Measurements from ENCODE around the gene ANAPC5.
"Not testable (repeated sequence)": the region's sequence is repeated elsewhere in the genome, so short reads cannot be mapped to it uniquely, and the experiment has no call there.

The ANAPC5 gene

DNA sequence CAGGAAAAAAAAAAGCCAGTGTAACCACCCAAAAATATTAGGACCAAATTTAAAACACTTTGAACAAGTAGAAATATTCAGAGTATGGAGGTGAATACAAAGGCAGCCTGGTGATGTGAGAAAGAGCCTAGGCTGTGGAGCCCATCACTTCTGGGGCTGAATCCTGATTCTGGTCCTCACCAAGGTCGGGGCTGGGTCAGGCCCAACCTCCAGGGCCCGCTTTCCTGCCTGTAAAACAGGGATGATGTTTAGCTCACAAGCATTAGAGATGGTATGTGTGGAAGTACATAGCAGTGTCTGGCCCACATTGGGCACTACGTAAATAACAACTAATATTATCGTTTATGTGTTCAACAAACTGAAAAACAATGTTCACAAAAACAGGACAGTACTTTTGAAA, 47.9 kb downstream of the ANAPC5 start:
- DNase-seq = no peak

DNA sequence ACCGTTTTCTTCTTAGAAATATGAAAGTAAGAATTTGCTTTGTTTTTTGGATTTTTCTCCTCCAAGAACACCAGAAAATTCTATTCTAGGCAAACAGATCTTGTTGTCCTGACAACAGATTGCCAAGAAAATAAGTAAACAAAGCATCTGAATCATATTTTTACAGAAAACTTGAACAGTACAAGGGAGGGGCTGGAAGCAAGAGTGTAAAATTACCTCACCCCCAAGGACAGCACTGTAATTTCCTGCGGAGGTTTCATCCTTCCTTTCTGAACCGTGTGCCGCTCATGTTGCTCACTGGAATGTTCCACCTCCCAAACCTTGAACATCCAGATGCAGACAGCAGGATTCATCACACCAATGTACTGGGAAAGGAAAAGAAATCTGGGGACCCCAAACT, 50.3 kb downstream of the ANAPC5 start:
- no peak for DNase-seq

DNA sequence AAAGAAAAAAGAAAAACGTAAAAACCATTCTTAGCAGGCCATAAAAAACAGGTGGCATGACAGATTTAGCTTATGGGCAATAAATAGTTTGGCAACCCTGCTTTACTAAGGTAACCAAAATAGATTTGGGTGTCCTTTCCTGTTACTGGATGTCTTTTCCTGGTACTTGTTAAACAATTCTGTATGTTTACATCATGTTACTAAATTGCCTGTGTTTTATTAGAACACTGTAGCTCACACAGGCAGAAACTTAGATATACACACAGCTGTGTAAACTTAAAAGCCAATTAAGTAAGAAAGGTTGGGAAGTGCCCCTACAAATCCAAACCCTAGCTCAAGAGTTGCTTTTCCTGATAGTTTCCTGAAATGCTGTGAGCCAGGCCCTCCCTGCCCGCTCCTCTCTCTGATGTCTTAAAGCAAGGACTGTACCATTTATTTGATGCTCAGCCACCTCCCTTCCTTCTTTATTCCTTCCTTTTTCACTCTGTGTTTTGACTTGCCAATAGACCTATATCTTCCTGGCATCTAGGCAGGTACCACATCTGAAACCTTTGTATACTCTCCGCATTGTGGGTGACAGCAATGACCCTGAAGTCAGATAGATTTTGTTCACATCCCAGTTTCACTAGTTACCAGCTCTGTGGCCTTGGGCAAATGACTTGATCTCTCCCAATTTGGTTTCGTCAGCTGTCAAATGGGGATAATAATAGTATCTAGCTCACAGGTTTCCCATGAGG, 52.0 kb downstream of the ANAPC5 start:
- no peak for DNase-seq

DNA sequence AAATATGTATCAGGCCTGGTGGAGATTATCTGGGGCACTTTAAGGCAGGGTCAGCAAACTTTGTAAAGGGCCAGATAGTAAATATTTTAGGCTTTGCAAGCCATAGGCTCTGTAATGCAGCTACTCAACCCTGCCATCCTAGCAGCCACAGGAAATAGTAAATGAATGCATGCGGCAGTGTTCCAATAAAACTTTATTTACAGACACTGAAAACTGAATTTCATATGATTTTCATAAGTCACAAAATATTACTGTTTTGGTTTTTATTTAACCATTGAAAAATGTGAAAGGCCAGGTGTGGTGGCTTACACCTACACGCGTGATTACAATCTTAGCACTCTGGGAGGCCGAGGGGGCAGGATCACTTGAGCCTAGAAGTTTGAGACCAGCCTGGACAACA, 52.5 kb downstream of the ANAPC5 start:
- no peak for DNase-seq

DNA sequence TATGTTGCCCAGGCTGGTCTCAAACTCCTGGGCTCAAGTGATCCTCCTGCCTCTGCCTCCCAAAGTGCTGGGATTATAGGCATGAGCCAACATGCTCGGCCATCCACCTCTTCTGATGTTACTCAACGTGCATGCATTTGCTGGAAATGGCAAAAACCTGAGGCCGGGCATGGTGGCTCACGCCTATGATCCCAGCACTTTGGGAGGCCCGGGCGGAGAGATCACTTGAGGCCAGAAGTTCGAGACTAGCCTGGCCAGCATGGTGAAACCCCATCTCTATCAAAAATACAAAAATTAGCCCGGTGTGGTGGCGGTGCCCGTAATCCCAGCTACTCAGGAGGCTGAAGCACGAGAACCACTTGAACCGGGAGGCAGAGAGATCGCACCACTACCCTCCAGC, 53.8 kb downstream of the ANAPC5 start:
- DNase-seq = not testable (repeated sequence)

DNA sequence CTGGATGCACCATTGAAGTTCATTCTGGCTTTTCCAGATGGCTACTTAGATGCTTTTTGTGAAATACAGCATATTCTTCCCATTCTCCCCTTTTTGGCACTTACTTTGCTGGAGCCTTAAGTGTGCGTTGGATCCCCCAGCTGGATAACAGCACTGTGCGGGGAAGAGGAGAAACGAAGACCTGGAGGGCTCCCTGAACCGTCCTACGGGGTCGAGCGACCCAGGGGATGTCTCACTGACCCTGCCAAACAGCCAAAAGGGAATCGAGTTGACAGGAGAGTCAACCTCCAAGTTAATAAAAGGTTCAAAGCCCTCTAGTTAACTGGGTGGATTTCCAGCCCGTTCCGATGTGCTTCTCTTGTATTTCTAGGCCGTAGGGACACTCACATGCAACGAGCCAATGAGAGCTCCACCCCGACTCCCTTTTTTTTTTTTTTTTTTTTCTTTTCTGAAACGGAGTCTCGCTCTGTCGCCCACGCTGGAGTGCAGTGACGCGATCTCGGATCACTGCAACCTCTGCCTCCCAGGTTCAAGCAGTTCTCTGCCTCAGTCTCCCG, 54.7 kb downstream of the ANAPC5 start:
- DNase-seq = no peak

DNA sequence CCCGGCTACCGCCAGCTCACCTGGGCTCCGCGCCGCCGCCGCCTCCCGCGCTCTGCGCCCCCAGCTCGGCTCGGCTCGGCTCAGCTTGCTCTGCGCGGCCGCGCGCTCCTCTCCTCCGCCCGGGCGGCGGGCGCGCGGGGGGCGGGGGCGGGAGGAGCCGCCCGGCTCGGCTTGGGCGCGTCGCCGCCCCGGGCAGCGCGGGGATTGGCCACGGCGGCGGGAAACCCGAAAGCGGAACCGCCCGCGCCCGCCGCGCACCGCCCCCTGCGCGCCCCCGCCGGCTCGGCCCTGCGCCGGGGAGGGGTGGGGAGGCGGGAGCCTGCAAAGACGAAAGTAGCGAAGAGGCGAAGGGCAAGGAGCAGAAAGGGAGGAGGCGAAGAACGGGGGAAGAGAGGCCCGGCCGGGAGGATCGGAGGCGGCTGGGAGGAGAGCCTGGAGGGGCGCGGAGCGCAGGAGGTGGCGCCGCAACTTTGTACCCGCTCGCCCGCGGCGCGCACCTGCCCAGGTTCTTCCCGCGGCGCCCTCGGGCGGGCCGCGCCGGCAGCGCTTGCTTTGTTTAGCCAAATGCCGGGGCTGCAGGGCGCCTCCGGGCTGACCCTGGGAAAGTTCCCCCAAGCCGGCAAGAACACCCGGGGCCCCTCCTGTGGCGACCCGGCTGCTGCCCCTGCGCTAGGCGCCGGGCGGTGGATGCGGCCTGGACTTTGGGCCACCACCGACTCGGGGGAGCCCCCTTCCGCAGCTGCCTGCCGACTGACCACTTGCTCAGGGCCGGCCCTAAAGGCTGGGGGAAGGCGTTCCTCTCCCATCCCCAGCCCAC, 55.4 kb downstream of the ANAPC5 start, which contains the start of gene CAMKK2:
TSS of gene CAMKK2 (minus strand) at position 92 of the 817 bp plus-strand sequence. CDS start 22,183 bp downstream, outside the sequence.
- peak; percentile 91 for DNase-seq

DNA sequence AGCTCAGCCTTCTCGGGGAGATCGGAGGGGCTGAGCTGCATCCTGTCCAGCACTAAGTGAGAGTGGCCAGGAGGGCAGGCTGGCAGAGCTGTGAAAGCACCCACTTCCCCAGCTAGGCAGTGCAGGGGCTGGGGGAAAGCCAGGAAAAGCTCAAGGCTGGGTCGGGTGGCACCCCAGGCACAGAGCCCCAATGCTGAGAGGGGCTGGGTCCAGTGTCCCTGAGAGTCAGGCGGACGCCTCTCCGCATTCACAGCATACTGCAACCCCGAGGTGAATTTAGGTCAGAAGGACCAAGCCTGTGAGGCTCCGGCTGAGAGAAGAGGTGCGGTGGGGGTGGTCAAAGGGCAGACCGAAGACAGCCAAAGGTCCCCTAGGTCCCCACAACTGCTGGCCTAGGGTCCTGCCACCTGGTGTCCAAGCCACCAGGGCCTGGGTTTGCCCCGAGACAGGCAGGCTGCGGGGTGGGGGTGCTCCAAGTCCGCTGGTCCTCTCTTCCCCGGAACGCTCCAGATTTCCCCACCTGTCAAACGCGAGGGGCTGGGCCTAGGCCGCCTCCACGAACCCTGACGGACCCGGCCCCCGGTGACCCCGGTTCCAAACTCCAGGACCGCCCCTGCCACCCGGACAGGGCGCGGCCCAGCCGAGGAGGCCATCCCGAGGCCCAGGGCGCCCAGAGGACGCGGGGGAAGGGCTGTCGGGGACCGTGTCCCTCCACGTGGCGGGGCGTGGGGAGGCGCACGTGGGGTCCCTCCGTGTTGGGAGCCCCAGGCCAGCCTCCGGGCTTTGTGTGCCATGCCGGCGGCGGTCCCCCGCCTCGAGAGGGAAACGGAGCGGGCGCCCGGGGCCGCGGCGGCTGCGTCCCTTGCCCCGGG, 56.2 kb downstream of the ANAPC5 start:
- peak; percentile 9 for DNase-seq

DNA sequence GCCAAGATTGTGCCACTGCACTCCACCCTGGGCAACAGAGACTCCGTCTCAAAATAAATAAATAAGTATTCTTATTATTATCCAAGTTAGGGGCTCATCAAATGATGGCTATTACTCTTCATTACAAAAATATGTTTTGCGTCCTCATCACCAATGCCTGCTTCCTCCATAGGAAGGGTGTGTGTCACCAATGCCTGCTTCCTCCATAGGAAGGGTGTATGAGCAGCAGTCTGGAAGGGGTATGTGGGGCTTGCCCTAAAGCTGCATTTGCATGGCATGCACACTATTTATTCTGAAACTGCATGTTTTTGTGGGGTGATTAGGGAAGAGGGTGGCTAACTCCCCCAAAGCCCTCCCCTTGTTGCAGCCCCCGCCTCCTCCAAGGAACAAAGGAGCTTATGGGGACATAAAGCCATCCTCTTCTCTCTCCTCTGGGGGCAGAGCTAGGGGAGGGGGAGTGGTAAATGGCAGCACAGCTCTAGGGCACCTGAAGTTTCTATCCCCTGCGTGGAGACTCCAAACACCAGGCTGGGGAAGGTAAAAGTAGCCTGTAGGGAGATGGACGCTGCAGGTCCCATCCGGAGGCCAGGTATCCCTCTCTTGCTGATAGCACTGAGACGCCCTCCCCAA, 57.0 kb downstream of the ANAPC5 start:
- no peak for DNase-seq

DNA sequence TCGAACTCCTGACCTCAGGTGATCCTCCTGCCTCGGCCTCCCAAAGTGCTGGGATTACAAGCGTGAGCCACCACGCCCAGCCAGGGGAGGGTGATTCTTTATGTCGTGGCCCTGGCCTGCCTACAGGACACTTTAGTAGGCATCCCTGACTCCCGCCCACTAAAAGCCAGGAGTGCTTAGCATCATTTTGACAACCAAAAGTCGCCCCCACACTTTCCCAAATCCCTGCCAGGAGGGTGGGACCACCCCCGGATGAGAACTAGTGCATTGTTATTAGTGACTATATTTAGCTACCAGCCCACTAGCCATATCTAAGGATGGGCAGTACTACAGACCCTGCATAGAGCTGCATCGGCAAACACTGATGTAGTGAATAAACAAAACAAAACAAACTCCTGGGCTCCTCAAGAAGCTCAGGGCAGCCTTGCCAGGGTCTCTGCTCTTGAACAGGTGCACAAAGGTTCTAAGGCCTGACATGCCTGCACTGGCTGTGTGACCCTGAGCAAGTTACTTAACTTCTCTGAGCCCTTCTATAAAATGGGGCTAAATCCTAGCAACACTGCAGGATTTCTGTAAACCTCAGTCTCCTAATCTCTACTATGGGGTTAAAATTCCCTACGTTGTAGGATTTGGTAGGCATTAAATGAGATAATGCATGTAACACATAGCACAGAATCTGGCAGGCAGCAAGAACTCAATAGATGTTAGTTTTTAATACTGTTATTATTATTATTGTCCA, 57.9 kb downstream of the ANAPC5 start:
- no peak for DNase-seq

DNA sequence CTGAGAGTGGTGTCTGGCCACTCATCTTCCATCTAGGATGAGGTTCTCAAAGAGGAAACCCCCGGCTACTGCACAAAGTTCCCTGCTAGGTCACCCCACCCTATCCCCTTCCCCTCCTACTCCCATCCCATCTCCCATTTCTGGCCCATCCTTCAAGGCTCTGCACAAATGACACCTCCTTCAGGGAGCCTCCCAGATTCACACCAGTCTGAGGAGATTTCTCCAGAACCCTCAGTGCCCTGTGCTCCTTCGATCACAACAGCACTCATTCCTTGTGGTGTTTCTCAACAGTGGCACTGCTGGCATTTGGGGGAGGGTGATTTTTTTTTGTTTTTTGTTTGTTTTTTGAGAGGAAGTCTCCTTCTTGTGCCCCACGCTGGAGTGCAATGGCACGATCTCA, 58.6 kb downstream of the ANAPC5 start:
- no peak for DNase-seq

DNA sequence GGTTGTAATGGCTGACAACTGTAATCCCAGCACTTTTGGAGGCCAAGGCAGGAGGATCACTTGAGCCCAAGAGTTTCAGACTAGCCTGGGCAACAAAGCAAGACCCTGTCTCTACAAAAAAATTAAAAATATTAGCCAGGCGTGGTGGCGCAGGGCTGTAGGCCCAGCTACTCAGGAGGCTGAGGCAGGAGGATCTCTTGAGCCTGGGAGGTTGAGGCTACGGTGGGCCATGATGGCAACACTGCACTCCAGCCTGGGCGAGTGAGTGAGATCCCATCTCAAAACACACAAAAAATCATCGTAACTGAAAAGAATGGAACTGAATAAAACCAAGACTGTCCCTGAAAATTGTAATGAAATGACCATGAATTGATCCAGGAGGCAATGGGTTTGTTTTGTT, 61.8 kb downstream of the ANAPC5 start:
- DNase-seq = no peak

DNA sequence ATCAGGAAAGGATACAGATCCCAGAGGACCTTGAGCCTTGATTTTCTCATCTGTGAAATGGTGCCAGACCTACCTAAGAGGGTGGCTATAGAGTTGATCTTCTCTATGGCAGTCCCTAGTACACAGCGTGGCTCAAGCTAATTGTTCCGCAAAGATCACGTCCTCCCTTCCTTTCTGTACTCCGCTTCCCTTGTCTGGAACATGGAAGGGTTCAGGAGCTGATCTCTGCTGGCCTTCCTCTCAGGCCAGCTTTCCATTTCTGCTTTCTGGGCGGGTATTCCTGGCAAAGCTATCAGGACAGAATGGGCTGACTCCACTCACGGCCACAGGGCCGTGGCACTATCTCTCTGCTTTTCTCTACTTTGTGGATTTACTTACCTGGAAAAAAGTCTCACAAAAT, 62.2 kb downstream of the ANAPC5 start:
- DNase-seq = no peak

DNA sequence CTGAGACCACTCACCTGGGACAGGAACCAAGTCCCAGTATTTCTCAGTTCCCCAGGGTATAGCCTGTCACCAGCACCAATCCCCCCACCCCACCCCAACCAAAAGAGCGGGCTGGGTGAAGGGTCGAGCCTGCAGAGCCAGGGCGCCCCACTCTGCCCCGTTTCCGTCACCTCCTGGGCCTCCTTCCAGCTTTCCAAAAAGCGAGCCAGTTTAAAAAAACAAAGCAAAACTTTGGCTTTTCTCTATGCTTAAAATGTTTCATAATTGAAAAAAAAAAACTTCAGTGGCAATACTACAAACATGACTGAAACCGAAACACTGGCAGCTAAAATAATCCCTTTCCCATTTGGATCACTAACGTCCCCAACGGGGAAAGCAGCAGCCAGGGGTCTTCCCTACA, 63.2 kb downstream of the ANAPC5 start:
- DNase-seq = no peak

DNA sequence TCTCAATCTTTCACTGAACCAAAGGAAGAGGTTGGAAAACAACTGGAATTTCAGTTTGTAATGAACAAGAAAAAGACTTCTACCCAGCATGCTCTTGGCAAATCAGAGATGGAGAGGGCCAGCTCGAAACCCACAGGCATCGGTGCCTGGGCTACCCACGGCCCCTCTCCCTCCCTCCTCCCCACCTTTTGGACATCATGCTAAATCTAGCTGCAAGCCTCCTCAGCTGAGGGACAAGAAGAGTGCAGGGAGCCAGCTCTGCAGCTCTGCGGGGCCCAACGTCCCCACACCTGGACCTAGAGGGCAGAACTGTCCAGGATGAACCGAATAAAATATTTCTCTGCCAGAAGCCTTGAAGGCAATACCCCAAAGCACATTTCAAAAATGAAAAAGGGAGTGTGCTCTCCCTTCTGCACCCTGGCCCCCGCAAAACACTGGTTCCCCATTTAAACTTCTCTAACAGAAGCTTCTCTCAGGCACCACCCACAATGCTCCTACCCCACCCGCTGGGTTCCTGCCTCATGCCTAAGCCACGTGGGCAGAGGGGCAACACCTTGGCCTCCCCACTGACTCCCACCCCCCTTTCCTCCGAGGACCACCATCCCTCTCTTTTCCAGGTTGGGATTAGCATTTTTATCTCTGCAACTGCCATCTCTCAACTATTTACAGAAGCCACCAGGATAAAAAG, 63.9 kb downstream of the ANAPC5 start:
- DNase-seq = no peak

DNA sequence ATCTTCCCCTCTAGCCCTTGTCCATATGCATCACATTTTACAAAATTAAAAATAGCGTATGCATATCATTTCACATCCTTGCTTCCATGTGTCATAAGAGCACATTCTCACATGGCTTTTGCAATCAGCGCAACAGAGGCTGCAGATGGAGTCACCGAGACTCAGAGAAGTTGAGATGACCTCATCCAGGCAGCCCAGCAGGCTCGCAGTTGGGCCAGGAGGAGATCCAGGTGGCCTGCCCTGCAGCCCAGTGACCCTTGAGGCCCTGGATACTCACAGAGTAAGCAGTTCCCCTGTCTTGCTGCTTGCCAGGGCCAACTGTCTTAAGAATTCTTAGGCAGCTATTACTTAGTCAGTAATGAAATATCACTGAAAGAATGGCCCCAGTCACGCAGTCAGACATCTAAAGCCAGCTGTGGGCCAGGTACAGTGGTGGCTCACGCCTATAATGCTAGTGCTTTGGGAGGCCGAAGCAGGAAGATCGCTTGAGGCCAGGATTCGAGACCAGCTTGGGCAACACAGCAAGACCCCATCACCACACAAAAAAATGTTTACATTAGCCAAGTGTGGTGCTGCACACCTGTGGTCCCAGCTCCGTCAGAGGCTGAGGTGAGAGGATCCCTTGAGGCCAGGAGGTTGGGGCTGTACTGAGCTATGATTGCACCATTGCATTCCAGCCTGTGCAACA, 64.8 kb downstream of the ANAPC5 start:
- DNase-seq = no peak

DNA sequence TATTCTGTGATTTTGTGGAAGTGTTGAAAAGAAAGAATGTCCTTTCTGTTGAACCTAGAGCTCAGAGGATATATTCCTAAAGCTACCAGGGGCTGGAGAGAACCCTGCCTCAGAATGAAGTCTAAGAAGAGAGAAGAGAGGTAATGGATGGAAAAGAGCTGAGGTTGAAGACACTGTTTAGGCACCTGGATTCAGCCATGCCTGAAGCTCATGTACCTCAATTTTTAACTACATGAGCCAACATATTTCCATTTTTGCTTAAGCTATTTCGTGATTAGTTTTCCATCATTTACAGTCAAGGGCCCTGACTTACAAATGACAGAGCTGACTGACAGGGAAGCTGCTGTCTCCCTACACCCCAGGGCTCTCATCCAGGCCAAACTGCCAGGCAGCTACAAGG, 66.4 kb downstream of the ANAPC5 start:
- no peak for DNase-seq

DNA sequence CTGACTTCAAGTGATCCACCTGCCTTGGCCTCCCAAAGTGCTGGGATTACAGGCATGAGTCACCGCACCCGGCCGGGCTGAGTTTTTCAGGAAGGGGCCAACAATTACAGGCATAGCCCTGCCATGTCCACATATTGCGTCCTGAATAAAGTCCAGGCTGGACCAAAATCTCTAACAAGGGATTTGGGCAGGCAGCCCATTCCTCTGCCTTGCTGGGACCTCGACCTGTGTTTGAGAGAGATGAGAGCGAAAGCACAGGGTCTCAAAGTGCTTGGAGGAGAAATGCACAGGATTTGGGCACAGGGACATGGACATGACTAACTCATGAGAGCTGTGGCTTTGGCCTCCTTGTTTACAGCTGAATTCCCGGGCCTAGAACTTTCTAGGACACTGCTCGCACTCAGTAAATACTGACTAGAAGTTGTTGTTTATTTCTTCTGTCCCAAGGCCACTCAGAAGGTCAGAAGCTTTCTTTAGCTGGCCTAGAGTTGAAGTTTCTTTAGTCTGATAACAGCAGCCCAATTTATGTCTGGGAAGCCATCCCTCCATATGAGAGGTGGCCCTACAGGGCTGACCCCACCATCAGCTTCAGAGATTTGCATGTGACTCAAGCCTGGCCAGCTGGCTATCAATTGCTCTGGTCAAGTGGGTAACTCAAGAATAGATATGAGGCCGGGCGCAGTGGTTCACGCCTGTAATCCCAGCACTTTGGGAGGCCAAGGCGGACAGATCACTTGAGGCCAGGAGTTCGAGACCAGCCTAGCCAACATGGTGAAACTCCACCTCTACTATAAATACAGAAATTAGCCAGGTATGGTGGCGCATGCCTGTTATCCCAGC, 67.4 kb downstream of the ANAPC5 start:
- no peak for DNase-seq

DNA sequence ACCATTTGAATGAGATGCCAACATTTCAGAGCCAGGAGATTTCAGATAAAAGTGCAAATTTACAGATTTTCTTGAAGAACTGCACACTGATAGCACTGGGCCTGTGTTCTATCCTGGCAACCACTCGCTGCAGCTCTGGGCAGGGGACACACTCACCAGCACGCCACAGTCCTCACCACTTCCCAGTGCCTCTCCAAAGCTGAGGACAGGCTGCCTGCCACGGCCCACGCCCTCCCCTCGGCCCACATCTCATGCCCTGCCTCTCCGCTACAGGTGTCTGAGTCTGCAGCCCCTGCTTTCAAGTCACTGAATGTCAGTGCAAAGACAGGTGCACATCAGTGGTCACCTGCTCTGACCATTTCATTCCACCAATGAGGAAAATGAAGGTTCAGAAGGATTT, 68.4 kb downstream of the ANAPC5 start:
- no peak for DNase-seq

DNA sequence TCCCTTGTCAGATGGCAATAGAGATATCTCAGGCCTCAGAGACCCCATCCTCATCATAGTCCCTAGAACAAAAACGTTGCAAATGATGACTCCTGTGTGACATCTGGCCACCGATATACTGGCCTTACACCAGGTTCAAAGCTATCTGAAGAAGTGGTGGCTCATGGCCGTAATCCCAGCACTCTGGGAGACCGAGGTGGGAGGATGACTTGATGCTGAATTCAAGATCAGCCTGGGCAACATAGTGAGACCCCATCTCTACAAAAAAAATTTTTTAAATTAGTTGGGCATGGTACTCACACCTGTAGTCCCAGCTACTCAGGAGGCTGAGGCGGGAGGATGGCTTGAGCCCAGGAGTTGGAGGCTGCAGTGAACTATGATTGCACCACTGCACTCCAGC, 68.8 kb downstream of the ANAPC5 start:
- DNase-seq = no peak

All from CD4-positive, alpha-beta T cell treated with Interleukin-21 for 1 hour (primary cell).